ENCODE measurements around the gene ULK1. TPM values are rescaled to one million over a fixed set of nuclear protein-coding genes. Genes with fewer than 3 reads are reported as not detected.

The ULK1 gene
- total and polyA plus RNA-seq, 2 experiments from 2014 or later: 8.4 to 33.8 TPM

DNA sequence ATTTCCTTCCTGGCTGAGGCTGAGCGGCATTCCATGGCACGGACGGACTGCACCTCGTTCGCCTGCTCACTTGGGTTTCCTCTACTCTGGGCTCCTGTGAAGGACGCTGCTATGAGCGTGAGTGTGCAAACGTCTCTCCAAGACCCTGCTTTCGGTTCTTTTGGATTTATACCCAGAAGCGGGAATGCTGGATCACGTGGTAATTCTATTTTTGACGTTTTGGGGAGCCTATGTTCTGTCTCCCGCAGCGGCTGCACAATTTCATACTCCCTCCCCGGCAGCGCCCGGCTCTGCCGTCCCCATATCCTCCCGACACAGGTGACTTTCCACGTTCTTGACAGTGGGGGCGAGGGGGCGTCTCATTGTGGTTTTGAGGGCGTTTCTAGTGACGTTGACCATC, 45.7 kb upstream of the ULK1 start (continued):
- TF ChIP-seq, protein P1, sequence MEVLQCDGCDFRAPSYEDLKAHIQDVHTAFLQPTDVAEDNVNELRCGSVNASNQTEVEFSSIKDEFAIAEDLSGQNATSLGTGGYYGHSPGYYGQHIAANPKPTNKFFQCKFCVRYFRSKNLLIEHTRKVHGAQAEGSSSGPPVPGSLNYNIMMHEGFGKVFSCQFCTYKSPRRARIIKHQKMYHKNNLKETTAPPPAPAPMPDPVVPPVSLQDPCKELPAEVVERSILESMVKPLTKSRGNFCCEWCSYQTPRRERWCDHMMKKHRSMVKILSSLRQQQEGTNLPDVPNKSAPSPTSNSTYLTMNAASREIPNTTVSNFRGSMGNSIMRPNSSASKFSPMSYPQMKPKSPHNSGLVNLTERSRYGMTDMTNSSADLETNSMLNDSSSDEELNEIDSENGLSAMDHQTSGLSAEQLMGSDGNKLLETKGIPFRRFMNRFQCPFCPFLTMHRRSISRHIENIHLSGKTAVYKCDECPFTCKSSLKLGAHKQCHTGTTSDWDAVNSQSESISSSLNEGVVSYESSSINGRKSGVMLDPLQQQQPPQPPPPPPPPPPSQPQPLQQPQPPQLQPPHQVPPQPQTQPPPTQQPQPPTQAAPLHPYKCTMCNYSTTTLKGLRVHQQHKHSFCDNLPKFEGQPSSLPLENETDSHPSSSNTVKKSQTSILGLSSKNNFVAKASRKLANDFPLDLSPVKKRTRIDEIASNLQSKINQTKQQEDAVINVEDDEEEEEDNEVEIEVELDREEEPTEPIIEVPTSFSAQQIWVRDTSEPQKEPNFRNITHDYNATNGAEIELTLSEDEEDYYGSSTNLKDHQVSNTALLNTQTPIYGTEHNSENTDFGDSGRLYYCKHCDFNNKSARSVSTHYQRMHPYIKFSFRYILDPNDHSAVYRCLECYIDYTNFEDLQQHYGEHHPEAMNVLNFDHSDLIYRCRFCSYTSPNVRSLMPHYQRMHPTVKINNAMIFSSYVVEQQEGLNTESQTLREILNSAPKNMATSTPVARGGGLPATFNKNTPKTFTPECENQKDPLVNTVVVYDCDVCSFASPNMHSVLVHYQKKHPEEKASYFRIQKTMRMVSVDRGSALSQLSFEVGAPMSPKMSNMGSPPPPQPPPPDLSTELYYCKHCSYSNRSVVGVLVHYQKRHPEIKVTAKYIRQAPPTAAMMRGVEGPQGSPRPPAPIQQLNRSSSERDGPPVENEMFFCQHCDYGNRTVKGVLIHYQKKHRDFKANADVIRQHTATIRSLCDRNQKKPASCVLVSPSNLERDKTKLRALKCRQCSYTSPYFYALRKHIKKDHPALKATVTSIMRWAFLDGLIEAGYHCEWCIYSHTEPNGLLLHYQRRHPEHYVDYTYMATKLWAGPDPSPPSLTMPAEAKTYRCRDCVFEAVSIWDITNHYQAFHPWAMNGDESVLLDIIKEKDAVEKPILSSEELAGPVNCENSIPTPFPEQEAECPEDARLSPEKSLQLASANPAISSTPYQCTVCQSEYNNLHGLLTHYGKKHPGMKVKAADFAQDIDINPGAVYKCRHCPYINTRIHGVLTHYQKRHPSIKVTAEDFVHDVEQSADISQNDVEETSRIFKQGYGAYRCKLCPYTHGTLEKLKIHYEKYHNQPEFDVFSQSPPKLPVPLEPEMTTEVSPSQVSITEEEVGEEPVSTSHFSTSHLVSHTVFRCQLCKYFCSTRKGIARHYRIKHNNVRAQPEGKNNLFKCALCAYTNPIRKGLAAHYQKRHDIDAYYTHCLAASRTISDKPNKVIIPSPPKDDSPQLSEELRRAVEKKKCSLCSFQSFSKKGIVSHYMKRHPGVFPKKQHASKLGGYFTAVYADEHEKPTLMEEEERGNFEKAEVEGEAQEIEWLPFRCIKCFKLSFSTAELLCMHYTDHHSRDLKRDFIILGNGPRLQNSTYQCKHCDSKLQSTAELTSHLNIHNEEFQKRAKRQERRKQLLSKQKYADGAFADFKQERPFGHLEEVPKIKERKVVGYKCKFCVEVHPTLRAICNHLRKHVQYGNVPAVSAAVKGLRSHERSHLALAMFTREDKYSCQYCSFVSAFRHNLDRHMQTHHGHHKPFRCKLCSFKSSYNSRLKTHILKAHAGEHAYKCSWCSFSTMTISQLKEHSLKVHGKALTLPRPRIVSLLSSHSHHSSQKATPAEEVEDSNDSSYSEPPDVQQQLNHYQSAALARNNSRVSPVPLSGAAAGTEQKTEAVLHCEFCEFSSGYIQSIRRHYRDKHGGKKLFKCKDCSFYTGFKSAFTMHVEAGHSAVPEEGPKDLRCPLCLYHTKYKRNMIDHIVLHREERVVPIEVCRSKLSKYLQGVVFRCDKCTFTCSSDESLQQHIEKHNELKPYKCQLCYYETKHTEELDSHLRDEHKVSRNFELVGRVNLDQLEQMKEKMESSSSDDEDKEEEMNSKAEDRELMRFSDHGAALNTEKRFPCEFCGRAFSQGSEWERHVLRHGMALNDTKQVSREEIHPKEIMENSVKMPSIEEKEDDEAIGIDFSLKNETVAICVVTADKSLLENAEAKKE (CRISPR knock-in tag; IDR thresholded peaks at IDR 0.05): no peak
- no peak for TF ChIP-seq STAT1 (IDR thresholded peaks at IDR 0.05; ENCODE audit: unreplicated experiment)

DNA sequence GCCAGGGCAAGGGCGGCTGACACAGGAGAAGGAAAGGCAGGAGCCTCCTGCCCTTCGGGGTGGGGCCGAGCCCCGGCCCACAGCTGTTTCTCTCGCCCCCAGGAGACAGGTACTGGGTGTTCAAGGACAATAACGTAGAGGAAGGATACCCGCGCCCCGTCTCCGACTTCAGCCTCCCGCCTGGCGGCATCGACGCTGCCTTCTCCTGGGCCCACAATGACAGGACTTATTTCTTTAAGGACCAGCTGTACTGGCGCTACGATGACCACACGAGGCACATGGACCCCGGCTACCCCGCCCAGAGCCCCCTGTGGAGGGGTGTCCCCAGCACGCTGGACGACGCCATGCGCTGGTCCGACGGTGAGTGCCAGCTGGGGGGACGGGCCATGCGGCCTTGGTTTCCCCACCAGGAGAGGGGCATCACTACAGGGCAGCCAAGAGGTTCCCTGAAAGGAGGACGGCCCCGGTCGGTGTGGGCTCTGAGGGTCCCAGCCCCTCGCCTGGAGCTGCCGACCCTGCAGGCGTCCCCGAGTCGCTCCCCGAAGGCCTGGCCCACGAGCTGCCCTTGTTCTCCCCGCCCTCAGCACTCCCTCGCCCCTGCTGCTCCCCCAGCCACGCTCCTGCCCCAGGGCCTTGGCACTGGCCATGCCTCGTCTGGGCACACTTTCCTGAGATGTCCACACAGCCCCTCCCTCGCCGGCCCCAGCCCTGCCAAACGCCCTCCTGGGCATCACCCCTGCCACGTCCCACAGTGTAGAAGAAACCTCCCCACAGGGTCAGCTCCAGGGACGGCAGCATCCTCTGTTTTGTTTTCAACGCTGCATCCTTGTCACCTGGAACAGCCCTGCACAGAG, 44.5 kb upstream of the ULK1 start:
- Mint-ChIP-seq H3K4me1 (peaks cover 3% of the 10 kb centered on the region), H3K27ac (no peak overlapping the region; the same call in 1 of the 2 replicates), H3K36me3 (ENCODE audit: low read depth) (peaks cover 45% of the 10 kb centered on the region), H3K4me3 (no peak overlapping the region), H3K27me3 (ENCODE audit: insufficient read depth, low read depth, poor library complexity) (peaks cover 19% of the 10 kb centered on the region), H3K9me3 (no peaks in the 10 kb centered on the region)
- no peak overlapping the region for H3K4me3 ChIP-seq
- no peaks in the 10 kb centered on the region for H3K36me3 ChIP-seq (ENCODE audit: insufficient read depth)
- H3F3A ChIP-seq (replicated peaks; ENCODE audit: low read depth): peaks cover 13% of the 10 kb centered on the region
- DNase-seq (ENCODE audit: low spot score) (no peak), ATAC-seq (no peak)
- H3K4me1 ChIP-seq (ENCODE audit: insufficient read depth): no peaks in the 10 kb centered on the region
- H4K20me1 ChIP-seq (replicated peaks; ENCODE audit: insufficient read depth): no peaks in the 10 kb centered on the region
- H3K79me2 ChIP-seq (replicated peaks; ENCODE audit: insufficient read depth): no peaks in the 10 kb centered on the region
- no peaks in the 10 kb centered on the region for H3K9me2 ChIP-seq (ENCODE audit: insufficient read depth)
- H3K4me2 ChIP-seq: no peak overlapping the region
- no peak overlapping the region for H3K27ac ChIP-seq (ENCODE audit: low read depth)
- no peaks in the 10 kb centered on the region for H3K27me3 ChIP-seq (ENCODE audit: insufficient read depth)
- no peak overlapping the region for H2AFZ ChIP-seq
- TF ChIP-seq CREB1 (CRISPR knock-in tag; IDR thresholded peaks at IDR 0.05; ENCODE audit: low read depth) (no peak), POLR2AphosphoS5 (IDR thresholded peaks at IDR 0.05; ENCODE audit: low read depth) (no peak), JUNB (IDR thresholded peaks at IDR 0.05; ENCODE audit: unreplicated experiment) (no peak), EZH2 (IDR thresholded peaks at IDR 0.05; ENCODE audit: low read depth, unreplicated experiment) (no peak), NANOG (IDR thresholded peaks at IDR 0.05; ENCODE audit: borderline replicate concordance) (no peak), ZNF114 (CRISPR knock-in tag; IDR thresholded peaks at IDR 0.05) (no peak)
- TF ChIP-seq, protein P2, sequence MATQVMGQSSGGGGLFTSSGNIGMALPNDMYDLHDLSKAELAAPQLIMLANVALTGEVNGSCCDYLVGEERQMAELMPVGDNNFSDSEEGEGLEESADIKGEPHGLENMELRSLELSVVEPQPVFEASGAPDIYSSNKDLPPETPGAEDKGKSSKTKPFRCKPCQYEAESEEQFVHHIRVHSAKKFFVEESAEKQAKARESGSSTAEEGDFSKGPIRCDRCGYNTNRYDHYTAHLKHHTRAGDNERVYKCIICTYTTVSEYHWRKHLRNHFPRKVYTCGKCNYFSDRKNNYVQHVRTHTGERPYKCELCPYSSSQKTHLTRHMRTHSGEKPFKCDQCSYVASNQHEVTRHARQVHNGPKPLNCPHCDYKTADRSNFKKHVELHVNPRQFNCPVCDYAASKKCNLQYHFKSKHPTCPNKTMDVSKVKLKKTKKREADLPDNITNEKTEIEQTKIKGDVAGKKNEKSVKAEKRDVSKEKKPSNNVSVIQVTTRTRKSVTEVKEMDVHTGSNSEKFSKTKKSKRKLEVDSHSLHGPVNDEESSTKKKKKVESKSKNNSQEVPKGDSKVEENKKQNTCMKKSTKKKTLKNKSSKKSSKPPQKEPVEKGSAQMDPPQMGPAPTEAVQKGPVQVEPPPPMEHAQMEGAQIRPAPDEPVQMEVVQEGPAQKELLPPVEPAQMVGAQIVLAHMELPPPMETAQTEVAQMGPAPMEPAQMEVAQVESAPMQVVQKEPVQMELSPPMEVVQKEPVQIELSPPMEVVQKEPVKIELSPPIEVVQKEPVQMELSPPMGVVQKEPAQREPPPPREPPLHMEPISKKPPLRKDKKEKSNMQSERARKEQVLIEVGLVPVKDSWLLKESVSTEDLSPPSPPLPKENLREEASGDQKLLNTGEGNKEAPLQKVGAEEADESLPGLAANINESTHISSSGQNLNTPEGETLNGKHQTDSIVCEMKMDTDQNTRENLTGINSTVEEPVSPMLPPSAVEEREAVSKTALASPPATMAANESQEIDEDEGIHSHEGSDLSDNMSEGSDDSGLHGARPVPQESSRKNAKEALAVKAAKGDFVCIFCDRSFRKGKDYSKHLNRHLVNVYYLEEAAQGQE (IDR thresholded peaks at IDR 0.05; ENCODE audit: unreplicated experiment): no peak
- TF ChIP-seq, protein P3, sequence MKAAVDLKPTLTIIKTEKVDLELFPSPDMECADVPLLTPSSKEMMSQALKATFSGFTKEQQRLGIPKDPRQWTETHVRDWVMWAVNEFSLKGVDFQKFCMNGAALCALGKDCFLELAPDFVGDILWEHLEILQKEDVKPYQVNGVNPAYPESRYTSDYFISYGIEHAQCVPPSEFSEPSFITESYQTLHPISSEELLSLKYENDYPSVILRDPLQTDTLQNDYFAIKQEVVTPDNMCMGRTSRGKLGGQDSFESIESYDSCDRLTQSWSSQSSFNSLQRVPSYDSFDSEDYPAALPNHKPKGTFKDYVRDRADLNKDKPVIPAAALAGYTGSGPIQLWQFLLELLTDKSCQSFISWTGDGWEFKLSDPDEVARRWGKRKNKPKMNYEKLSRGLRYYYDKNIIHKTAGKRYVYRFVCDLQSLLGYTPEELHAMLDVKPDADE (IDR thresholded peaks at IDR 0.05): no peak
